HCT116 (cell line): ENCODE data around the gene STH.

Source experiments
- ATF3 ChIP-seq: IDR thresholded peaks from 2 replicates; pipeline ENCODE4 v1.6.1; 2012
- CTCF ChIP-seq, 3 experiments: fragments of 200-600 bp in 1 of 3; sonication (generic) in 1 of 3; IDR thresholded peaks in 2 of 3; conservative IDR thresholded peaks in 1 of 3; 2 replicates each; pipeline ENCODE4 v1.5.1; 2012 to 2017; ENCODE audit warnings: low read depth in 2 of 3, low read length in 2 of 3, antibody characterized with exemption in 1 of 3, borderline replicate concordance in 1 of 3, control low read depth in 1 of 3, mild to moderate bottlenecking in 1 of 3, mixed read lengths in 1 of 3, mixed run types in 1 of 3, moderate library complexity in 1 of 3; ENCODE audit not compliant: insufficient read depth in 1 of 3
- EZH2 ChIP-seq: fragments of 200-600 bp; sonication (generic); IDR thresholded peaks from 2 replicates; pipeline ENCODE4 v1.6.1; 2017; ENCODE audit warnings: antibody characterized with exemption, mixed run types
- JUND ChIP-seq: IDR thresholded peaks from 2 replicates; pipeline ENCODE4 v1.6.1; 2012
- SP1 ChIP-seq: IDR thresholded peaks from 2 replicates; pipeline ENCODE4 v1.6.1; 2012; ENCODE audit warnings: low read depth
- YY1 ChIP-seq: IDR thresholded peaks from 2 replicates; pipeline ENCODE4 v1.6.1; 2011; ENCODE audit warnings: low read length, low read depth, moderate library complexity, mild to moderate bottlenecking; ENCODE audit not compliant: insufficient replicate concordance; ENCODE audit errors: extremely low read depth

GRCh38 chr17:46030752-46031151, 31.7 kb downstream of the STH start:
- TF ChIP-seq YY1 (no peak), EZH2 (no peak), CTCF (IDR thresholded peaks at IDR 0.05 in 2 of 3, conservative IDR thresholded peaks at IDR 0.05 in 1 of 3; ENCODE audit: borderline replicate concordance in 1 of 3, insufficient read depth in 1 of 3, low read depth in 2 of 3, low read length in 2 of 3) (no peak), ATF3 (no peak), JUND (no peak), SP1 (no peak)
